ENCODE data around the gene KLHDC8A.

DNA sequence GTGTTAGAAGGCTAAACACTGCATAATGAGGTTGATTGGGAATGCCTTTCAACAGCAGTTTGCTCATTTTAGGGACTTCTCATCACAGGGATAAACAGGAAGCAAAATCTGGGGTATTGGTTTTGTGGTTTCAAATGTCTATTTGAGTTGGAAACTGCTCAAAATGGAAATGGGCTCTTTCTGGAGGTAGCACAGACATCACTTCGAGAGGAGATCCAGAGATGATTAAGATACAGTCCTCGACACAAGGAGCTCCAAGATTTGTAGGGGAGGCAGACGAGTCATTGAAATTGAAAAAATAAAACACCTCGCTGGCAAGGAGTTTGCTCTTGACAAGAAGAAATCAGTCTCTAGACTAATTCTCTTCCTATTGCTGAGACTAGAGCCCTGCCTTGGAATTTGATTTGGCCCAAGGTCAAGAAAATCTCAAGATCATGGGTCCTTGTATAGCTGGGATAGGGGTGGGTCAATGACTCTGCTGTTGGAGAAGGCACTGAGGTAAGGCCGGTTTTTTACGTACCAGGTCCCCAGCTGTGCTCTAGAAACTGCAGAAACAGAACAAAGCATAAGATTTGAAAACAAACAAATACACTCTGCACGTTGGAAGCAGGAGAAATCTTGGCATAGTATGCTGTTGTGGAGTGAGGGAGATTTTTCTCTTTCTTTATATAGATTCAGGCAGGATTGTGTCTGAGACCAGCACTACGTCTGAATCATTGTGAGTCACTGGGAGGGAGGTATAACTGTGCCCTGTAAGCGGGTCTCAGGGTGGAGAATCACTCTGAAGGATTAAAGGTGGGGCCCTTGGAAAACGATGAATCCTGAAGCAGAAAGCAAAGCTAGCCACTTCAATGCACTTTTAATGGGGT lies 17.7 kb upstream of the KLHDC8A start:
- TF ChIP-seq, protein P1, sequence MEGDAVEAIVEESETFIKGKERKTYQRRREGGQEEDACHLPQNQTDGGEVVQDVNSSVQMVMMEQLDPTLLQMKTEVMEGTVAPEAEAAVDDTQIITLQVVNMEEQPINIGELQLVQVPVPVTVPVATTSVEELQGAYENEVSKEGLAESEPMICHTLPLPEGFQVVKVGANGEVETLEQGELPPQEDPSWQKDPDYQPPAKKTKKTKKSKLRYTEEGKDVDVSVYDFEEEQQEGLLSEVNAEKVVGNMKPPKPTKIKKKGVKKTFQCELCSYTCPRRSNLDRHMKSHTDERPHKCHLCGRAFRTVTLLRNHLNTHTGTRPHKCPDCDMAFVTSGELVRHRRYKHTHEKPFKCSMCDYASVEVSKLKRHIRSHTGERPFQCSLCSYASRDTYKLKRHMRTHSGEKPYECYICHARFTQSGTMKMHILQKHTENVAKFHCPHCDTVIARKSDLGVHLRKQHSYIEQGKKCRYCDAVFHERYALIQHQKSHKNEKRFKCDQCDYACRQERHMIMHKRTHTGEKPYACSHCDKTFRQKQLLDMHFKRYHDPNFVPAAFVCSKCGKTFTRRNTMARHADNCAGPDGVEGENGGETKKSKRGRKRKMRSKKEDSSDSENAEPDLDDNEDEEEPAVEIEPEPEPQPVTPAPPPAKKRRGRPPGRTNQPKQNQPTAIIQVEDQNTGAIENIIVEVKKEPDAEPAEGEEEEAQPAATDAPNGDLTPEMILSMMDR (IDR thresholded peaks at IDR 0.05): no peak
- TF ChIP-seq POLR2A (IDR thresholded peaks at IDR 0.05): no peak
